H1 (cell line): ENCODE results near the gene CSHL1. TPM values are rescaled to one million over a fixed set of nuclear protein-coding genes. Genes with fewer than 3 reads are reported as not detected.

Experiments used
- CTCF ChIA-PET: fragments of 300-600 bp; sonication (Branson Sonifier 250); formaldehyde crosslinking; loops from one replicate; lab custom pipeline; 2021; ENCODE audit not compliant: partially characterized antibody; lab: Charles Lee
- POLR2A ChIA-PET: fragments of 300-600 bp; sonication (Branson Sonifier 250); formaldehyde crosslinking; loops from one replicate; lab custom pipeline; 2021; ENCODE audit warnings: inconsistent platforms; ENCODE audit not compliant: partially characterized antibody; lab: Charles Lee
- DNase-seq, 2 experiments: peaks; one replicate each; pipeline versions ENCODE4 v3.0.0 to v3.0.0-alpha.2; 2010 to 2022; ENCODE audit warnings: low spot score in 2 of 2, low read depth in 1 of 2, mixed read lengths in 1 of 2
- FAIRE-seq: peaks from 2 replicates; lab custom pipeline; 2011; peaks lifted over from hg19 to GRCh38; lab: Jason Lieb, UNC
- H2AFZ ChIP-seq: 2 replicates; pipeline ENCODE4 v1.8.1; 2012; ENCODE audit warnings: low read length, inconsistent platforms
- H2AK5ac ChIP-seq: 2 replicates; pipeline ENCODE4 v1.6.1; 2013; ENCODE audit warnings: low read depth, low read length
- H2BK120ac ChIP-seq: replicated peaks from 2 replicates; pipeline ENCODE3; 2013; ENCODE audit warnings: low read depth, low read length, inconsistent platforms
- H2BK12ac ChIP-seq: 2 replicates; pipeline ENCODE4 v1.6.1; 2013; ENCODE audit warnings: low read depth, low read length
- H2BK15ac ChIP-seq: 2 replicates; pipeline ENCODE4 v1.6.1; 2013; ENCODE audit warnings: low read length
- H2BK20ac ChIP-seq: 2 replicates; pipeline ENCODE4 v1.6.1; 2013; ENCODE audit warnings: low read length
- H2BK5ac ChIP-seq: 2 replicates; pipeline ENCODE4 v1.6.1; 2013; ENCODE audit warnings: low read depth, low read length
- H3K14ac ChIP-seq: 2 replicates; pipeline ENCODE4 v1.6.1; 2013; ENCODE audit warnings: inconsistent platforms; ENCODE audit not compliant: insufficient read length
- H3K18ac ChIP-seq: 2 replicates; pipeline ENCODE4 v1.6.1; 2013; ENCODE audit warnings: low read length; ENCODE audit errors: extremely low read depth
- H3K23ac ChIP-seq: 2 replicates; pipeline ENCODE4 v1.6.1; 2013; ENCODE audit warnings: inconsistent platforms; ENCODE audit not compliant: insufficient read length
- H3K23me2 ChIP-seq: 2 replicates; pipeline ENCODE4 v1.6.1; 2013; ENCODE audit warnings: low read depth, low read length
- H3K27ac ChIP-seq: 2 replicates; pipeline ENCODE4 v1.6.1; 2011; ENCODE audit warnings: low read depth, low read length, inconsistent platforms
- H3K27me3 ChIP-seq, 4 experiments: replicated peaks in 1 of 4; 1 replicate in 1 of 4; 2 replicates in 3 of 4; pipeline versions ENCODE4 v1.6.1 to v1.8.1; 2011 to 2013; ENCODE audit warnings: low read length in 3 of 4, mild to moderate bottlenecking in 3 of 4, inconsistent platforms in 2 of 4, mixed read lengths in 2 of 4, moderate library complexity in 1 of 4; ENCODE audit not compliant: control insufficient read depth in 3 of 4, insufficient read depth in 3 of 4; ENCODE audit errors: extremely low read depth in 1 of 4
- H3K36me3 ChIP-seq, 4 experiments: 2 replicates each; pipeline versions ENCODE4 v1.6.1 to v1.8.1; 2011 to 2013; ENCODE audit warnings: mild to moderate bottlenecking in 4 of 4, low read length in 3 of 4, moderate library complexity in 2 of 4, control low read depth in 1 of 4, inconsistent platforms in 1 of 4; ENCODE audit not compliant: insufficient read depth in 4 of 4, control insufficient read depth in 2 of 4
- H3K4ac ChIP-seq: replicated peaks from 2 replicates; pipeline ENCODE3; 2013; ENCODE audit warnings: low read length, low read depth, mixed read lengths, inconsistent platforms; ENCODE audit not compliant: insufficient read length
- H3K4me1 ChIP-seq, 4 experiments: replicated peaks in 1 of 4; 1 replicate in 1 of 4; 2 replicates in 3 of 4; pipeline versions ENCODE4 v1.6.1 to v1.8.1; 2011 to 2013; ENCODE audit warnings: low read length in 3 of 4, inconsistent platforms in 2 of 4, mixed read lengths in 1 of 4; ENCODE audit not compliant: insufficient read depth in 4 of 4, control insufficient read depth in 3 of 4
- H3K4me2 ChIP-seq, 2 experiments: 2 replicates each; pipeline versions ENCODE4 v1.6.1 to v1.8.1; 2011 to 2013; ENCODE audit warnings: low read depth in 2 of 2, low read length in 2 of 2, control low read depth in 1 of 2, inconsistent platforms in 1 of 2, mild to moderate bottlenecking in 1 of 2; ENCODE audit not compliant: insufficient read depth in 1 of 2
- H3K4me3 ChIP-seq, 4 experiments: fragments of 200-600, 300-600 bp in 1 of 4; sonication (generic), shearing (Covaris generic), sonication (Bioruptor Twin) in 1 of 4; 2 replicates each; pipeline versions ENCODE4 v1.5.1 to v1.8.1; 2011 to 2016; ENCODE audit warnings: low read length in 4 of 4, low read depth in 3 of 4, control low read depth in 2 of 4, inconsistent platforms in 2 of 4, mild to moderate bottlenecking in 2 of 4, mixed read lengths in 1 of 4, moderate library complexity in 1 of 4; ENCODE audit not compliant: insufficient read depth in 2 of 4; ENCODE audit errors: extremely low read depth in 1 of 4
- H3K56ac ChIP-seq: replicated peaks from 2 replicates; pipeline ENCODE3; 2013; ENCODE audit warnings: low read depth, mild to moderate bottlenecking, mixed read lengths, low read length, inconsistent platforms; ENCODE audit not compliant: insufficient read length
- H3K79me1 ChIP-seq: 2 replicates; pipeline ENCODE4 v1.6.1; 2013; ENCODE audit warnings: low read depth, low read length, control low read depth
- H3K79me2 ChIP-seq, 2 experiments: 2 replicates each; pipeline versions ENCODE4 v1.6.1 to v1.8.1; 2012 to 2013; ENCODE audit warnings: low read length in 2 of 2, mild to moderate bottlenecking in 2 of 2, inconsistent platforms in 1 of 2; ENCODE audit not compliant: insufficient read depth in 2 of 2, control insufficient read depth in 1 of 2
- H3K9ac ChIP-seq, 4 experiments: replicated peaks in 1 of 4; 1 replicate in 1 of 4; 2 replicates in 3 of 4; pipeline versions ENCODE4 v1.6.1 to v1.8.1; 2011 to 2013; ENCODE audit warnings: low read depth in 3 of 4, low read length in 3 of 4, control low read depth in 2 of 4, mild to moderate bottlenecking in 2 of 4, moderate library complexity in 2 of 4, inconsistent platforms in 1 of 4; ENCODE audit errors: extremely low read depth in 1 of 4
- H3K9me3 ChIP-seq, 2 experiments: 2 replicates each; pipeline versions ENCODE4 v1.6.1 to v1.8.1; 2012 to 2013; ENCODE audit warnings: mild to moderate bottlenecking in 2 of 2, moderate library complexity in 2 of 2, control low read depth in 1 of 2, inconsistent platforms in 1 of 2, low read depth in 1 of 2, low read length in 1 of 2, mixed read lengths in 1 of 2; ENCODE audit not compliant: insufficient read depth in 2 of 2
- H4K20me1 ChIP-seq, 2 experiments: replicated peaks in 1 of 2; 2 replicates each; pipeline versions ENCODE3 to v1.8.1; 2011 to 2013; ENCODE audit warnings: inconsistent platforms in 2 of 2, low read length in 2 of 2, mild to moderate bottlenecking in 1 of 2; ENCODE audit not compliant: insufficient read depth in 2 of 2, control insufficient read depth in 1 of 2
- H4K5ac ChIP-seq: 2 replicates; pipeline ENCODE4 v1.6.1; 2013; ENCODE audit warnings: low read length, low read depth, mixed read lengths, inconsistent platforms; ENCODE audit not compliant: insufficient read length
- H4K8ac ChIP-seq: 2 replicates; pipeline ENCODE4 v1.8.0; 2013; ENCODE audit warnings: mild to moderate bottlenecking, moderate library complexity, low read length, inconsistent platforms; ENCODE audit not compliant: insufficient read depth; ENCODE audit errors: extremely low read depth
- H4K91ac ChIP-seq: replicated peaks from 2 replicates; pipeline ENCODE3; 2013; ENCODE audit warnings: low read length, mixed read lengths, inconsistent platforms; ENCODE audit not compliant: insufficient read length
- ATF2 ChIP-seq: IDR thresholded peaks from 2 replicates; pipeline ENCODE4 v1.6.1; 2012; ENCODE audit warnings: low read length, inconsistent platforms
- CHD1 ChIP-seq: IDR thresholded peaks from 2 replicates; pipeline ENCODE4 v1.6.1; 2012; ENCODE audit warnings: low read depth, low read length, improper control_type of control experiment
- CTBP2 ChIP-seq: IDR thresholded peaks from 2 replicates; pipeline ENCODE4 v1.7.0; 2011; ENCODE audit warnings: borderline replicate concordance, mild to moderate bottlenecking, moderate library complexity, mixed read lengths, low read length; ENCODE audit not compliant: insufficient read depth, insufficient read length
- E2F6 ChIP-seq: IDR thresholded peaks from 2 replicates; pipeline ENCODE4 v1.6.1; 2012; ENCODE audit warnings: inconsistent platforms
- MAFK ChIP-seq: IDR thresholded peaks from 2 replicates; pipeline ENCODE4 v1.6.1; 2012; ENCODE audit warnings: low read depth, mild to moderate bottlenecking, improper control_type of control experiment, low read length
- RAD21 ChIP-seq, 2 experiments: IDR thresholded peaks in 1 of 2; conservative IDR thresholded peaks in 1 of 2; 2 replicates each; pipeline ENCODE4 v1.6.1; 2011; ENCODE audit warnings: low read depth in 2 of 2, low read length in 2 of 2, improper control_type of control experiment in 1 of 2, inconsistent platforms in 1 of 2, mild to moderate bottlenecking in 1 of 2, moderate library complexity in 1 of 2
- SIRT6 ChIP-seq: IDR thresholded peaks from one replicate; pipeline ENCODE4 v1.7.1; 2012; ENCODE audit warnings: low read length, inconsistent platforms
- SIX5 ChIP-seq: IDR thresholded peaks from 2 replicates; pipeline ENCODE4 v1.6.1; 2011; ENCODE audit warnings: mild to moderate bottlenecking, low read depth, low read length
- SUZ12 ChIP-seq: fragments of 200-600 bp; sonication (generic); IDR thresholded peaks from 2 replicates; pipeline ENCODE4 v1.6.1; 2012; ENCODE audit warnings: mild to moderate bottlenecking, inconsistent platforms, low read length, moderate library complexity, mixed read lengths
- ZNF274 ChIP-seq: IDR thresholded peaks from 2 replicates; pipeline ENCODE4 v1.7.0; 2012; ENCODE audit warnings: low read length, borderline replicate concordance; ENCODE audit errors: extremely low read depth
- WGBS, 2 experiments: shearing (Covaris generic) in 1 of 2; methylation state at CpG; one replicate each; pipeline versions ENCODE4 v1.1.6 to v1.1.7; 2013 to 2015; ENCODE audit warnings: low lambda C conversion rate in 2 of 2, mixed read lengths in 2 of 2, inconsistent platforms in 1 of 2, low coverage in 1 of 2, missing lambda C conversion rate in 1 of 2; ENCODE audit not compliant: insufficient replicate concordance in 2 of 2, insufficient coverage in 1 of 2, insufficient read length in 1 of 2; ENCODE audit errors: extremely low coverage in 1 of 2, missing lambda C conversion rate in 1 of 2; 5-methylcytosine and 5-hydroxymethylcytosine counted together
- polyA plus RNA-seq, 7 experiments: library from polyadenylated mRNA; depleted of rRNA in 3 of 7; stranded (reverse) in 5 of 7; unstranded in 2 of 7; fragments of >200 nt in 5 of 7; fragments of 200-250 nt in 2 of 7; gene quantifications; 1 replicate in 5 of 7; 2 replicates in 1 of 7; 4 replicates in 1 of 7; pipeline versions ENCODE4 v1.2.1 to v1.2.3, GENCODE V29; 2011 to 2013; ENCODE audit warnings: missing spikeins in 2 of 7, mixed read lengths in 2 of 7
- total RNA-seq: library from RNA; stranded (reverse); fragmentation: NEBNext Ultra II Directional; extraction: Animal tissue kit (Norgen Biotek cat#: 25700); gene quantifications from 2 replicates; pipeline ENCODE4 v1.2.1, GENCODE V29; 2021

Gene CSHL1
- total and polyA plus RNA-seq, 2 of the 8 experiments (the other 6 are each of a cell fraction or from before 2014, with no cell fraction given) = not detected

GRCh38 chr17:63919311-63919723 lies 8.3 kb upstream of the CSHL1 start:
- H3K27me3 ChIP-seq = no peaks in the 10 kb centered on the region
- H2BK20ac ChIP-seq = no peak overlapping the region
- no peaks in the 10 kb centered on the region for H3K79me2 ChIP-seq
- CTCF ChIA-PET = interaction anchor here (0.7 to 11.2 kb wide), 46 partner anchors 8 to 315 kb away, joined by 3 to 270 read pairs (median 8); partner anchors contain the start of genes CD79B, CSHL1, GH2 and PRR29
- no peak overlapping the region for H3K27ac ChIP-seq
- H4K20me1 ChIP-seq = no peaks in the 10 kb centered on the region
- POLR2A ChIA-PET = interaction anchor here (1.0 to 2.5 kb wide), 6 partner anchors 13 to 586 kb away, joined by 3 to 13 read pairs (median 4); partner anchors contain the start of gene CD79B
- H2BK15ac ChIP-seq = no peak overlapping the region
- FAIRE-seq (no peak), DNase-seq (peak in 1 of 2 experiments; percentile 85)
- H3K9me3 ChIP-seq = no peaks in the 10 kb centered on the region
- 64% methylated on average over 8 of the region's 8 CpGs; no CpG with 5 or more reads in 1 of the 2 experiments for WGBS, 2 experiments
- H2BK120ac ChIP-seq = no peak overlapping the region
- H2AFZ ChIP-seq = 0 out of 2 replicates have a peak overlapping the region, but pooled peaks have one; percentile 63
- no peak overlapping the region for H3K56ac ChIP-seq
- peak overlapping the region; percentile 71; the same call in 1 of the 2 replicates for H4K8ac ChIP-seq
- no peak overlapping the region for H2AK5ac ChIP-seq
- peaks cover 0 to 5% (median under 1%) of the 10 kb centered on the region in 4 experiments; a peak in 3 of 7 replicates for H3K4me1 ChIP-seq
- H2BK5ac ChIP-seq = no peak overlapping the region
- H3K79me1 ChIP-seq = no peaks in the 10 kb centered on the region
- no peak overlapping the region for H3K23ac ChIP-seq
- no peak overlapping the region; a peak in 1 of 4 replicates for H3K4me2 ChIP-seq
- H4K91ac ChIP-seq = no peak overlapping the region
- no peak overlapping the region for H3K14ac ChIP-seq
- H3K18ac ChIP-seq = no peak overlapping the region
- H3K36me3 ChIP-seq = no peaks in the 10 kb centered on the region
- H3K23me2 ChIP-seq = no peaks in the 10 kb centered on the region; the same call in 1 of the 2 replicates
- H3K9ac ChIP-seq = no peak overlapping the region
- no peak overlapping the region for H3K4ac ChIP-seq
- H4K5ac ChIP-seq = no peak overlapping the region
- H2BK12ac ChIP-seq = peak overlapping the region; percentile 68; the same call in 1 of the 2 replicates
- no peak overlapping the region for H3K4me3 ChIP-seq
- TF ChIP-seq SUZ12 (no peak), SIX5 (no peak), CTBP2 (no peak), RAD21 (IDR thresholded peaks at IDR 0.05 in 1 of 2, conservative IDR thresholded peaks at IDR 0.05 in 1 of 2; ENCODE audit: low read depth in 2 of 2, low read length in 2 of 2) (peak; percentile 89 to 94), ATF2 (no peak), ZNF274 (no peak), CHD1 (no peak), SIRT6 (no peak), E2F6 (no peak), MAFK (peak; percentile 3; the same call in 1 of the 2 replicates)
